ENCODE data around the gene SPATA3. TPM values are rescaled to one million over a fixed set of nuclear protein-coding genes. Genes with fewer than 3 reads are reported as not detected.

Gene SPATA3
- total and polyA plus RNA-seq, 2 of the 13 experiments (the other 11 are each of a cell fraction or from before 2014, with no cell fraction given) = not detected

DNA sequence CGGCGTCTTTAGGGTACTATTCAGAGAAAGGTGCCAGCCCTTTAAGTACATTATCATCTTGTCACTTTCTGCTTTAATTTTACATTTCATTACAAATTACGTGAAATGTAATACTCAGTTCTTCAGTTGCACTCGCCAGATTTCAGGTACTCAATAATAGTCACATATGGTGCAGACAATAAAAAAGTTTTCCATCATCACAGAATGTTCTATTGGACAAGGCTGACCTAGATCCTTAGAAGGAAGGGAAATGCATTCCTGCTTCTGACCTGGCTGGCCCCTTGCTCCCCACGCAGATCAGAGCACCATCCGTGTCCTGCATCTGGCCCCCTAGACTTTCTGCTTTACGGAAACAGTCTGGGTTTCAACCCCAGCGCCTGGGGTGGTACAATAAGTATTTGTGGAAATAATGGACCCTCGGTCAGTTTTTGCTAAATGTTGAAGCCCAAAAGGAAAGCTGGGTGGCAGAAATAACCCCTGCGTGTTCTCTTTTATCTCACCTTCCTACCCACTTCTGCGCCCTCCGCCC, 40.7 kb downstream of the SPATA3 start:
- Histone ChIP-seq H3K4me3 (replicated peaks in 1 of 3; ENCODE audit: insufficient read depth in 1 of 3, low read depth in 2 of 3, low read length in 3 of 3) (peak overlapping the region; percentile 66 to 83 (median 79); a peak in 5 of 6 replicates), H3K4me1 (ENCODE audit: insufficient read depth, low read length) (peaks cover 87% of the 10 kb centered on the region), H3K27ac (ENCODE audit: extremely low read length, insufficient read depth, low read length) (peak overlapping the region; percentile 66), H3K79me2 (ENCODE audit: insufficient read depth, low read length) (peaks cover 36% of the 10 kb centered on the region), H3K36me3 (replicated peaks in 1 of 2; ENCODE audit: control insufficient read depth in 1 of 2, insufficient read depth in 2 of 2, low read length in 2 of 2) (peaks cover 6 to 7% of the 10 kb centered on the region in 2 experiments), H3K9ac (ENCODE audit: insufficient read depth, low read depth, low read length) (peak overlapping the region; percentile 36; the same call in 1 of the 2 replicates), H3K4me2 (ENCODE audit: low read depth, low read length) (peak overlapping the region; percentile 84), H3K9me3 (ENCODE audit: low read length) (no peaks in the 10 kb centered on the region), H3K27me3 (ENCODE audit: control insufficient read depth in 1 of 2, insufficient read depth in 2 of 2, low read length in 2 of 2) (no peaks in the 10 kb centered on the region; a peak in 1 of 5 replicates), H2AFZ (ENCODE audit: low read length) (no peak overlapping the region), H4K20me1 (ENCODE audit: insufficient read depth, low read length) (peaks cover 6% of the 10 kb centered on the region; the same call in 1 of the 2 replicates)
- CTCF ChIA-PET (ENCODE audit: low intra/inter-chr PET ratio, low total read pairs) = interaction anchor here (2.7 kb wide), 1 partner anchor 16 kb away, joined by 25 read pairs; no protein-coding TSS in a partner anchor
- in situ Hi-C loops (cut with HindIII; ENCODE audit: extremely low pct_ligation_motif_present, low pct_unique_long_range_greater_than_20kb) = no loop called here
- POLR2A ChIA-PET = interaction anchor here (1.0 to 8.5 kb wide), 2 partner anchors 13 to 25 kb away, joined by 4 to 399 read pairs; no protein-coding TSS in a partner anchor
- WGBS (ENCODE audit: low lambda C conversion rate) = 84% methylated on average over 12 of the region's 12 CpGs
- no peak for DNase-seq (ENCODE audit: low spot score)
- BruUV-seq (replicated peaks) = TSS peak; percentile 72
- no peak for ATAC-seq
- intact Hi-C loops (cut with micrococcal nuclease; ENCODE audit: unreplicated experiment) = no loop called here
- no peak for FAIRE-seq
- TF ChIP-seq CEBPZ (IDR thresholded peaks at IDR 0.05; ENCODE audit: low read length) (no peak), SNAPC2 (CRISPR knock-in tag; IDR thresholded peaks at IDR 0.05) (0 out of 2 replicates have a peak, but pooled peaks have one; percentile 33), NCOA1 (CRISPR knock-in tag; IDR thresholded peaks at IDR 0.05) (0 out of 2 replicates have a peak, but pooled peaks have one; percentile 53), RAD21 (CRISPR knock-in tag; IDR thresholded peaks at IDR 0.05) (no peak), ZSCAN12 (CRISPR knock-in tag; IDR thresholded peaks at IDR 0.05) (no peak), AHDC1 (CRISPR knock-in tag; IDR thresholded peaks at IDR 0.05; ENCODE audit: borderline replicate concordance) (no peak), IRX3 (CRISPR knock-in tag; IDR thresholded peaks at IDR 0.05; ENCODE audit: borderline replicate concordance, low read depth) (no peak), ZNF614 (CRISPR knock-in tag; IDR thresholded peaks at IDR 0.05; ENCODE audit: borderline replicate concordance) (0 out of 2 replicates have a peak, but pooled peaks have one; percentile 44), POLR2A (IDR thresholded peaks at IDR 0.05; ENCODE audit: insufficient read depth in 1 of 2, low read depth in 2 of 2, low read length in 2 of 2) (0 out of 4 replicates have a peak, but pooled peaks of 1 of the 2 experiments have one; percentile 5), CHD4 (IDR thresholded peaks at IDR 0.05; ENCODE audit: borderline replicate concordance, low read length) (0 out of 2 replicates have a peak, but pooled peaks have one; percentile 10), TBX2 (CRISPR knock-in tag; IDR thresholded peaks at IDR 0.05; ENCODE audit: borderline replicate concordance) (no peak), ATF5 (CRISPR knock-in tag; IDR thresholded peaks at IDR 0.05; ENCODE audit: low read depth) (no peak), ZNF619 (CRISPR knock-in tag; IDR thresholded peaks at IDR 0.05) (no peak), YEATS2 (CRISPR knock-in tag; IDR thresholded peaks at IDR 0.05; ENCODE audit: borderline replicate concordance) (no peak), ZNF83 (CRISPR knock-in tag; IDR thresholded peaks at IDR 0.05; ENCODE audit: borderline replicate concordance) (no peak)
